Middle frontal gyrus (tissue), 1 donor: Measurements from ENCODE around the gene IL37.

Experiments
- DNase-seq: peaks from one replicate; pipeline ENCODE4 v3.0.0-alpha.2; 2015; ENCODE audit warnings: low spot score; ENCODE audit errors: extremely low spot score

IL37 gene

GRCh38 chr2:112959109-112959812 is 48.3 kb downstream of the IL37 start:
- no peak for DNase-seq

- no peak for DNase-seq
Measured at GRCh38 chr2:112960230-112960825, 49.4 kb downstream of the IL37 start.

- DNase-seq, result no peak
Measured at GRCh38 chr2:112962308-112963175, 51.6 kb downstream of the IL37 start.

GRCh38 chr2:112967023-112967422 is 56.1 kb downstream of the IL37 start:
- no peak for DNase-seq
